ENCODE results near the gene ITGB5.

ITGB5 gene

GRCh38 chr3:124887177-124887931 lies at the start of gene ITGB5:
ITGB5 (minus strand) TSS chr3:124887365; CDS start chr3:124887000, 365 bp downstream.
- DNase-seq (ENCODE audit: low spot score): peak; percentile 61

- no peak for DNase-seq (ENCODE audit: low spot score)
Observed at GRCh38 chr3:124935794-124936542, 48.8 kb upstream of the ITGB5 start.

GRCh38 chr3:124935264-124935663 lies 48.1 kb upstream of the ITGB5 start:
- no peak for DNase-seq (ENCODE audit: low spot score)

- no peak for DNase-seq (ENCODE audit: low spot score)
Observed at GRCh38 chr3:124934577-124934976, 47.4 kb upstream of the ITGB5 start, which contains the start of gene MUC13. MUC13 (minus strand) TSS chr3:124934751; CDS start chr3:124934712, 39 bp downstream.

- peak; percentile 35 for DNase-seq (ENCODE audit: low spot score)
Observed at GRCh38 chr3:124928333-124929202, 41.4 kb upstream of the ITGB5 start.

- DNase-seq (ENCODE audit: low spot score): no peak
Observed at GRCh38 chr3:124927574-124928045, 40.4 kb upstream of the ITGB5 start.

GRCh38 chr3:124926426-124927101 lies 39.4 kb upstream of the ITGB5 start:
- DNase-seq (ENCODE audit: low spot score): no peak

- no peak for DNase-seq (ENCODE audit: low spot score)
Observed at GRCh38 chr3:124924741-124925140, 37.6 kb upstream of the ITGB5 start.

- no peak for DNase-seq (ENCODE audit: low spot score)
Observed at GRCh38 chr3:124923833-124924232, 36.7 kb upstream of the ITGB5 start.

- peak; percentile 65 for DNase-seq (ENCODE audit: low spot score)
Observed at GRCh38 chr3:124920718-124921117, 33.6 kb upstream of the ITGB5 start.

- DNase-seq (ENCODE audit: low spot score): no peak
Observed at GRCh38 chr3:124919756-124920155, 32.6 kb upstream of the ITGB5 start.

GRCh38 chr3:124918524-124918923 lies 31.4 kb upstream of the ITGB5 start:
- no peak for DNase-seq (ENCODE audit: low spot score)

- DNase-seq (ENCODE audit: low spot score): no peak
Observed at GRCh38 chr3:124916837-124917409, 29.8 kb upstream of the ITGB5 start.

GRCh38 chr3:124915254-124915653 lies 28.1 kb upstream of the ITGB5 start:
- no peak for DNase-seq (ENCODE audit: low spot score)

- no peak for DNase-seq (ENCODE audit: low spot score)
Observed at GRCh38 chr3:124907957-124908356, 20.8 kb upstream of the ITGB5 start.

- DNase-seq (ENCODE audit: low spot score): no peak
Observed at GRCh38 chr3:124904835-124905492, 17.8 kb upstream of the ITGB5 start.

- no peak for DNase-seq (ENCODE audit: low spot score)
Observed at GRCh38 chr3:124903896-124904834, 17.0 kb upstream of the ITGB5 start.

GRCh38 chr3:124896824-124897526 lies 9.8 kb upstream of the ITGB5 start:
- no peak for DNase-seq (ENCODE audit: low spot score)

- no peak for DNase-seq (ENCODE audit: low spot score)
Observed at GRCh38 chr3:124895756-124896155, 8.6 kb upstream of the ITGB5 start.
